Measurements from ENCODE around the gene CEP164.

DNA sequence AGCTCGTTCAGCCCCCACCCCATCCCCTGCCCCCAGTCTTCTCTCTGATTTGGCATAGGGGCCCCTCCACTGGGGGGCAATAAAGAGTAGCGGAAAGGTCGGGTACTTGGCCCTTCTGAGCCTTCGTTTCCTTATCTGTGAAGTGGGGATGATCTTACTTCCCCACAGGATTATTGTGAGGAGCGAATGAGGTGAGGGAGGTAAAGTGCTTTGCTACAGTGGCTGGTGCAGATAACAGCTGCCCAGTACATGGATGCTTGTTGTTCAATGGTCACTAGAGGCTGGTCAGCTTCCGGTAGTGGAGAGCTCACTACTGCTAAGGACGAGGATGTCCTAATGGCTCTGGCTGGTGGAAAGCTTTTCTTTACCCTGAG, 101.2 kb downstream of the CEP164 start:
- TF ChIP-seq, protein P1, sequence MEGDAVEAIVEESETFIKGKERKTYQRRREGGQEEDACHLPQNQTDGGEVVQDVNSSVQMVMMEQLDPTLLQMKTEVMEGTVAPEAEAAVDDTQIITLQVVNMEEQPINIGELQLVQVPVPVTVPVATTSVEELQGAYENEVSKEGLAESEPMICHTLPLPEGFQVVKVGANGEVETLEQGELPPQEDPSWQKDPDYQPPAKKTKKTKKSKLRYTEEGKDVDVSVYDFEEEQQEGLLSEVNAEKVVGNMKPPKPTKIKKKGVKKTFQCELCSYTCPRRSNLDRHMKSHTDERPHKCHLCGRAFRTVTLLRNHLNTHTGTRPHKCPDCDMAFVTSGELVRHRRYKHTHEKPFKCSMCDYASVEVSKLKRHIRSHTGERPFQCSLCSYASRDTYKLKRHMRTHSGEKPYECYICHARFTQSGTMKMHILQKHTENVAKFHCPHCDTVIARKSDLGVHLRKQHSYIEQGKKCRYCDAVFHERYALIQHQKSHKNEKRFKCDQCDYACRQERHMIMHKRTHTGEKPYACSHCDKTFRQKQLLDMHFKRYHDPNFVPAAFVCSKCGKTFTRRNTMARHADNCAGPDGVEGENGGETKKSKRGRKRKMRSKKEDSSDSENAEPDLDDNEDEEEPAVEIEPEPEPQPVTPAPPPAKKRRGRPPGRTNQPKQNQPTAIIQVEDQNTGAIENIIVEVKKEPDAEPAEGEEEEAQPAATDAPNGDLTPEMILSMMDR (IDR thresholded peaks at IDR 0.05): no peak
- TF ChIP-seq POLR2A (IDR thresholded peaks at IDR 0.05): no peak

All from thyroid gland (tissue), 4 donors.